Transverse colon (tissue), 4 donors: Measurements from ENCODE around the gene ZNF576. TPM values are rescaled to one million over a fixed set of nuclear protein-coding genes. Genes with fewer than 3 reads are reported as not detected.

Experiments
- DNase-seq: peaks from one replicate; pipeline ENCODE4 v3.0.0-alpha.2; 2019
- H3K27ac ChIP-seq, 4 donors: fragments of 200-600 bp; sonication (generic); 2 replicates each; pipeline ENCODE4 v1.5.1; 2016 to 2018; ENCODE audit warnings: inconsistent platforms in 4 of 4
- H3K27me3 ChIP-seq: fragments of 200-600 bp; sonication (generic); 2 replicates; pipeline ENCODE4 v1.5.1; 2017; ENCODE audit warnings: inconsistent platforms
- H3K36me3 ChIP-seq, 4 donors: fragments of 200-600 bp; sonication (generic); 2 replicates each; pipeline ENCODE4 v1.5.1; 2017 to 2019; ENCODE audit warnings: inconsistent platforms in 4 of 4
- H3K4me1 ChIP-seq, 4 donors: fragments of 200-600 bp; sonication (generic); 2 replicates each; pipeline ENCODE4 v1.5.1; 2017 to 2020; ENCODE audit warnings: inconsistent platforms in 4 of 4
- H3K4me3 ChIP-seq, 4 donors: fragments of 200-600 bp; sonication (generic); 1 replicate in 1 of 4; 2 replicates in 3 of 4; pipeline versions ENCODE4 v1.5.1 to v1.6.1; 2017 to 2019; ENCODE audit warnings: inconsistent platforms in 4 of 4
- H3K9me3 ChIP-seq, 2 donors: fragments of 200-600 bp; sonication (generic); 2 replicates each; pipeline ENCODE4 v1.5.1; 2017 to 2019; ENCODE audit warnings: inconsistent platforms in 2 of 2
- CTCF ChIP-seq, 5 experiments: fragments of 200-600 bp in 3 of 5; fragments of 450-650 bp in 2 of 5; sonication (generic) in 3 of 5; IDR thresholded peaks; 1 replicate in 2 of 5; 2 replicates in 3 of 5; pipeline ENCODE4 v1.5.1; 2016 to 2017; ENCODE audit warnings: antibody characterized with exemption in 5 of 5, inconsistent platforms in 3 of 5, mild to moderate bottlenecking in 2 of 5, moderate library complexity in 1 of 5
- EP300 ChIP-seq: sonication (generic); formaldehyde crosslinking; IDR thresholded peaks from one replicate; pipeline ENCODE4 v1.6.1; 2017; ENCODE audit warnings: antibody characterized with exemption, low read depth
- POLR2A ChIP-seq: fragments of 450-650 bp; IDR thresholded peaks from one replicate; pipeline ENCODE4 v1.6.1; 2016; ENCODE audit warnings: antibody characterized with exemption, mild to moderate bottlenecking, moderate library complexity
- POLR2AphosphoS5 ChIP-seq, 3 donors: sonication (generic); formaldehyde crosslinking; IDR thresholded peaks; one replicate each; pipeline ENCODE4 v1.6.1; 2016; ENCODE audit warnings: antibody characterized with exemption in 3 of 3
- WGBS, 2 donors: methylation state at CpG; one replicate each; pipeline ENCODE4 v1.1.5; 2018; ENCODE audit warnings: low coverage in 1 of 2; 5-methylcytosine and 5-hydroxymethylcytosine counted together
- in situ Hi-C, 4 donors: fragments of 200-750 bp; cut with MboI; loops; one replicate each; pipeline versions ENCODE4 v1.15.0 to v1.15.1; 2017; ENCODE audit warnings: low sequenced_read_pairs in 3 of 4, low pct_ligation_motif_present in 1 of 4, low pct_unique_long_range_greater_than_20kb in 1 of 4
- intact Hi-C: fragments of 100-400 bp; cut with DNase I; formaldehyde crosslinking; loops from one replicate; pipeline ENCODE4 v1.15.1; 2023; ENCODE audit warnings: low total_unique reads
- total RNA-seq, 4 donors: library from RNA; depleted of rRNA; stranded (reverse); fragments of >200 nt; gene quantifications; one replicate each; pipeline ENCODE4 v1.1.0, GENCODE V29; 2016

ZNF576 gene
- total RNA-seq, 4 donors from 2014 or later, result 3.7 to 11.9 (median 9.8) TPM

GRCh38 chr19:43552198-43552450, 44.3 kb upstream of the ZNF576 start:
- Histone ChIP-seq H3K4me1 (no peaks in the 10 kb centered on the region), H3K4me3 (no peak overlapping the region), H3K27me3 (no peaks in the 10 kb centered on the region), H3K9me3 (no peaks in the 10 kb centered on the region), H3K36me3 (peaks cover 0 to 40% (median 13%) of the 10 kb centered on the region in 4 donors), H3K27ac (no peak overlapping the region)
- intact Hi-C loops (no loop called here), in situ Hi-C loops (loop anchor here in 1 of 4 donors (10.0 kb wide), 1 partner anchor 93 kb away; no protein-coding TSS in a partner anchor)
- 82% methylated on average over 3 of the region's 3 CpGs; no CpG with 5 or more reads in 1 of the 2 donors for WGBS, 2 donors
- DNase-seq, result no peak
- no peak for TF ChIP-seq CTCF (IDR thresholded peaks at IDR 0.05)
- no peak for TF ChIP-seq POLR2AphosphoS5 (IDR thresholded peaks at IDR 0.05)
- no peak for TF ChIP-seq EP300
- no peak for TF ChIP-seq POLR2A

GRCh38 chr19:43552616-43553015, 43.8 kb upstream of the ZNF576 start:
- Histone ChIP-seq H3K9me3 (no peaks in the 10 kb centered on the region), H3K4me3 (no peak overlapping the region), H3K4me1 (no peaks in the 10 kb centered on the region), H3K27me3 (no peaks in the 10 kb centered on the region), H3K36me3 (peaks cover 0 to 40% (median 13%) of the 10 kb centered on the region in 4 donors), H3K27ac (no peak overlapping the region)
- 80% methylated on average over 2 of the region's 3 CpGs; no CpG with 5 or more reads in 1 of the 2 donors for WGBS, 2 donors
- no peak for DNase-seq
- no peak for TF ChIP-seq CTCF (IDR thresholded peaks at IDR 0.05)
- no peak for TF ChIP-seq POLR2A
- intact Hi-C loops (no loop called here), in situ Hi-C loops (loop anchor here in 1 of 4 donors (10.0 kb wide), 1 partner anchor 92 kb away; no protein-coding TSS in a partner anchor)

- in situ Hi-C loops, result loop anchor here in 1 of 4 donors (10.0 kb wide), 1 partner anchor 91 kb away; no protein-coding TSS in a partner anchor
- Histone ChIP-seq H3K27me3 (no peaks in the 10 kb centered on the region), H3K4me3 (no peak overlapping the region), H3K27ac (no peak overlapping the region), H3K9me3 (no peaks in the 10 kb centered on the region), H3K4me1 (no peaks in the 10 kb centered on the region), H3K36me3 (peaks cover 0 to 40% (median 13%) of the 10 kb centered on the region in 4 donors)
- WGBS, 2 donors, result 85% methylated on average over 4 of the region's 4 CpGs; no CpG with 5 or more reads in 1 of the 2 donors
- intact Hi-C loops, result no loop called here
- DNase-seq, result no peak
- no peak for TF ChIP-seq CTCF (IDR thresholded peaks at IDR 0.05)
- no peak for TF ChIP-seq POLR2AphosphoS5 (IDR thresholded peaks at IDR 0.05)
- no peak for TF ChIP-seq POLR2A
- no peak for TF ChIP-seq EP300
These were observed 42.7 kb upstream of the ZNF576 start for GRCh38 chr19:43553656-43554055.

GRCh38 chr19:43554317-43554895, 42.0 kb upstream of the ZNF576 start:
- peaks cover 0 to 40% (median 11%) of the 10 kb centered on the region in 4 donors for H3K36me3 ChIP-seq

More at GRCh38 chr19:43554317-43554895, 42.0 kb upstream of the ZNF576 start:
- Histone ChIP-seq H3K27me3 (no peaks in the 10 kb centered on the region), H3K4me3 (no peak overlapping the region), H3K9me3 (no peaks in the 10 kb centered on the region), H3K27ac (no peak overlapping the region), H3K4me1 (no peaks in the 10 kb centered on the region)
- in situ Hi-C loops (loop anchor here in 1 of 4 donors (10.0 kb wide), 1 partner anchor 90 kb away; no protein-coding TSS in a partner anchor), intact Hi-C loops (no loop called here)
- no peak for TF ChIP-seq POLR2A
- TF ChIP-seq POLR2AphosphoS5 (IDR thresholded peaks at IDR 0.05), result no peak
- no peak for TF ChIP-seq EP300
- TF ChIP-seq CTCF (IDR thresholded peaks at IDR 0.05), result no peak
- 98 to 99% methylated on average over 10 to 15 of the region's 15 CpGs for WGBS, 2 donors
- no peak for DNase-seq
